Stimulated activated CD4-positive, alpha-beta T cell treated with anti-CD3 and anti-CD28 coated beads, Interleukin-1b, Interleukin-23, amount 100 ng/mL, for 24 hours (primary cell): ENCODE results near the gene RHBDD2.
"Not testable (repeated sequence)": the region's sequence is repeated elsewhere in the genome, so short reads cannot be mapped to it uniquely, and the experiment has no call there.

ENCODE experiments used
- DNase-seq, 4 experiments: peaks; one replicate each; pipeline ENCODE4 v3.0.0-alpha.2; 2020; ENCODE audit warnings: low read depth in 4 of 4, low spot score in 1 of 4

Gene RHBDD2

DNA sequence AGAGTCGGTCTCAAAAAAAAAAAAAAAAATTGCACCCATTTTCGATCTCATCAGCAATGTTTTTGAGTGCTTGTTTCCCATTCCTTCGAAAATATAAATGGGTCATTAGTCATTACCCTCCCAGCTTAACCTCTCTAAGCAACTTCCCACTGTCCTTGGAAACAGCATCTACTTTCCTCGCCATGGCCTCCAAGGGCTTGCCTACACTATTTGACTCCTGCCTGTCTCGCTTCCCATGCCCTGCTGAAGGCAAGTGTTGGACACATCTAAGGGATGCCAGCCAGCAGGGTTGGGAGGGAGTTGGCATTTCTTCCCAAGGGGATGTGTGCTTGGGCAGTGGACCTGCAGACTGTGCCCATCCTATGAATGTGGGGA is 12.7 kb upstream of the RHBDD2 start:
- no peak for DNase-seq

- no peak for DNase-seq
Measured at GRCh38 chr7:75866489-75867389, 12.1 kb upstream of the RHBDD2 start.

DNA sequence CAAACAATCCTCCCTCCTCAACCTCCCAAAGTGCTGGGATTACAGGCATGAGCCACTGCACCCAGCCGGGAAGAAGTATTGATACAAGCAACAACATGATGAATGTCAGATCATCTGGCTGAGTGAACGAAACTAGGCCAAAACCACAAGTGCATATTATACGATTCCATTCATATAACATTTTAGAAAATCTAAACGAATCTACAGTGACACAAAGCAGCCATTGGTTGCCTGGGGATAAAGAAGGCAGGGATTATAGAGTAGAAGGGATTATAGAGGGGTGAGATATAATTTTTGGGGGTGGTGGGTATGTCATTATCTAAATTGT is 11.5 kb upstream of the RHBDD2 start:
- no peak for DNase-seq

DNA sequence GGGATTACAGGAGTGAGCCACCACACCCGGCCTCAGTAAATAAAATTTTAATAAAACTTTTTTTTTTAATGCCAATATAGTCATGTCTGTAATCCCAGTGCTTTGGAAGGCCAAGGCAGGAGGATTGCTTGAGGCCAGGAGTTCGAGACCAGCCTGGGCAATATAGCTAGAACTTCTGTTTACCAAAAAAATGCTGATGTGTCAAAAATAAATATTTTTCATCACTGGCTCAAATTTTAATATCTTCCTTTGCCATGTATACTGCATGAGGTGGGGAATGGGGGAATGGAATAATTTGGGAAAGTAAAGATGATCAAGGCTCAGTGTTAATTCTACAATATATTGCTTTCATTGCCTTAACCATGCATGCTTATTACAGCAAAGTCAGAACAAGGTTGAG is 10.7 kb upstream of the RHBDD2 start:
- DNase-seq = no peak

DNA sequence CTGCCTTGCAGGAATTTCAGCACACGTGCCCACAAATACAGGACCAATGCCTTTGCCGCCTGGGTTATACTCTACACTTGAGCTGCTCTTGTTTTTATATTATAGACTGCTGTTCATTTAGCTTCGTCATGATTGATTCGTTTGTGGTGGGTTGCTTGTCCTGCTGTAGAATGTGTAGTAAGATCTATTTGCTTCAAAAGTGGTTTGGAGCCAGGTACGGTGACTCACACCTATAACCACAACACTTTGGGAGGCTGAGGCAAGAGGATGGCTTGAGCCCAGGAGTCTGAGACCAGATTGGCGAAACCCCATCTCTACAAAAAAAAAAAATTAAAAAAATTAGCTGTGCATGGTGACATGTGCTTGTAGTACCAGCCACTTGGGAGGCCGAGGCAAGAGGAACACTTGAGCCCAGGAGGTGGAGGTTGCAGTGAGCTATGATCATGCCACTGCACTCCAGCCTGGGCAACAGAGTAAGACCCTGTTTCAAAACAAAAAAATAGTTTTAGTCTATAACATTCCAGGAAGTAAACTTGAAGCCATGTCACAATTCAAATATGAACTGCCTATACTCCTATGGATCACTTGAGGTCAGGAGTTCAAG is 9.0 kb upstream of the RHBDD2 start:
- no peak for DNase-seq

DNA sequence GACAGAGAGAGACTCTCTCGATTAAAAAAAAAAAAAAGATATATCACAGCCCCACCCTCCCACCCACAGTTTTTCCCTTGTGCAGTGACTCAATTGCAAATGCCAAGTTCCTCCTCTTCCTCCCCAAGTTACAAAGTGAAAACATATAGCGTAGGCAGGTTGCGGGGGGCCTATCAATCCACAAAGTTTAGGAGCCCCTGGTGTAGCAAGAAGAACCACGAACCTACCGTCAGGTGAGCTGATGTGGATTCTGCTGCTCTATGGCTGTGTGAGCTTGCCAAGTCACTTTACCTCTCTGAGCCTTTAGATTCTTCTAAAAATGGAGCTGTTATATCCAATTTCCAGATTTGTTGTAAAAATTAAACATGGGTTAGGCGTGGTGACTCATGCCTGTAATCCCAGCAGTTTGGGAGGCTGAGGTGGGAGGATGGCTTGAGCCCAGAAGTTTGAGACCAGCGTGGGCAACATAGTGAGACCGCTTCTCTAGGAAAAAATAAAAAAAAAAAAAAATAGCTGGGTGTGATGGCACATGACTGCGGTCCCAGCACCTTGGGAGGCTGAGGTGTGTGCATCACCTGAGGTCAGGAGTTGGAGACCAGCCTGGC is 8.2 kb upstream of the RHBDD2 start:
- no peak for DNase-seq

GRCh38 chr7:75872073-75872782 is 6.6 kb upstream of the RHBDD2 start:
- no peak for DNase-seq

DNA sequence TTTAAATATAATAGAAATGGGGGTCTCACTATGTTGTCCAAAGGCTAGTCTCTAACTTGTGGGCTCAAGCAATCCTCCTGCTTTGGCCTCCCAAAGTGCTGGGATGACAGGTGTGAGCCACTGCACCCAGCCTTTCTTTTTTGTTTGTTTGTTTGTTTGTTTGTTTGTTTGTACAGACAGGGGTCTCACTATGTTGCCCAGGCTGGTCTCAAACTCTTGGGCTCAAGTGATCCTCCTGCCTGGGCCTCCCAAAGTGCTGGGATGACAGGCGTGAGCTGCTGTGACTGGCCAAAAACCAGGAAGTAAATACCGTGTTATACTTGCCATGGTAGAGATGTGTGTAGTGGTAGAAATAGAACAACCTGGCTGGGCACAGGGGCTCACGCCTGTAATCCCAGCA is 4.7 kb upstream of the RHBDD2 start:
- DNase-seq = not testable (repeated sequence)

GRCh38 chr7:75875113-75876080 is 3.4 kb upstream of the RHBDD2 start:
- DNase-seq = no peak

GRCh38 chr7:75876126-75876881 is 2.5 kb upstream of the RHBDD2 start:
- DNase-seq = no peak

- DNase-seq = no peak
Measured at GRCh38 chr7:75878312-75878768, 494 bp upstream of the RHBDD2 start.

DNA sequence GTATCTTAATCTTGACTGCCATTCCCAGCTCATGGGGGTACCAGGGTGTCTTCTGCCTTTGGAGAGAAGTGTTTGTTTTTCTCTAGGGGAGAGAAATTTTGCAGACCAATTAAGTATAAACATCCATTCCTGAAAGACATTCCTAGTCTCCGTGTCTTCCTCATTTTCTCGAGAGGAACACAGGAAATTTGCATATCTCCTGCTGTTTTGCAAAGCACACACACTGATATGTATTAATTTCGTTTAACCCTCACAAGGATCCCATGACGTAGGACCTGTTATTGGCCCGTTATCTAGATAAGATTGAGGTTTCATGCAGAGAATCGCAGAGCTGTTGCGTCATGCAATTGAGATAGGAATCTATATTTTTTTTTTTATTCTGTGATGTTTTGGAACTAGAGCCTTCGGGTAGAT is 944 bp downstream of the RHBDD2 start:
- no peak for DNase-seq

- DNase-seq = no peak
Measured at GRCh38 chr7:75880242-75880641, 1.4 kb downstream of the RHBDD2 start.

GRCh38 chr7:75881436-75882095 is 2.7 kb downstream of the RHBDD2 start:
- DNase-seq = no peak

- DNase-seq = not testable (repeated sequence)
Measured at GRCh38 chr7:75883265-75883824, 4.5 kb downstream of the RHBDD2 start.

DNA sequence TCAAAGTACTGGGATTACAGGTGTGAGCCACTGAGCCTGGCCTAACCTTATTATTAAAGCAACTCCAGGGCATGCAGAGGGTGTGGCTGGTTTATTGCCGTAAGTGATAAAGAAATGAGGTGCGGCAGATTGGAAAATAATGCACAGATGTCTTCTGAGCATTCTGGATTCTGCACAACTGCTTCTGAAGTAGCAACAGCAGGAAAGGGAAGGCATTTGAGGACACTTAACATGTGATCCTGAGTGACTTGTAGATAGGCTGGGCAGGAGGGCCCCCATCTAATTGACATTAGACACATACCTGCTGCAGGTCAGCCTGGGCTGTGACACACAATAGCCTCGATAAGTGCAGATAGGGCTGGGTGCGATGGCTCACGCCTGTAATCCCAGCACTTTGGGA is 5.6 kb downstream of the RHBDD2 start:
- DNase-seq = no peak

DNA sequence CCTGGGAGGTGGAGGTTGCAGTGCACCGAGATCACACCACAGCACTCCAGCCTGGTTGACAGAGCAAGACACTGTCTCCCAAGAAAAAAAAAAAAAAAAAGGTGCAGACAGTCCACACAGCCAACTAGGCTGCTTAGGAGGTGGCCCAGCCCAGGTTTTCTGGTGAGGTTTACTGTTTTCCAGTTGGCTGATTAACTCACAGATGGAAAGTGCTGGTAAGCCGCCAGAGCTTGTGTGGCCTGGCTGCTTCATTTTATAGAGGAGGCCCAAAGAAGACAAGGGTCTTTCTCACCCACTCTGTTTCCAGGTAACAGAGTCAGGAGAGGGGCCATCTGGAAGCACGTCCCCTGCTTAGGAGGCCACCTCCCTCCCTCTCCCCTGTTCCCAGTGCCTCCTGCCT is 6.2 kb downstream of the RHBDD2 start:
- DNase-seq = no peak

GRCh38 chr7:75887669-75888369 is 9.0 kb downstream of the RHBDD2 start:
- no peak for DNase-seq
